Activated CD4-positive, alpha-beta T cell treated with anti-CD3 and anti-CD28 coated beads, Interleukin-2, amount 10 ng/mL, durations not matched to agents 24 days and 14 days (primary cell): ENCODE measurements around the gene SELL. TPM values are rescaled to one million over a fixed set of nuclear protein-coding genes. Genes with fewer than 3 reads are reported as not detected.
"Not testable (repeated sequence)": the region's sequence is repeated elsewhere in the genome, so short reads cannot be mapped to it uniquely, and the experiment has no call there.

ENCODE experiments used
- DNase-seq: peaks from one replicate; pipeline ENCODE4 v3.0.0; 2022
- H3K27ac Mint-ChIP-seq: one replicate; pipeline ENCODE4 v1.8.0; 2022; ENCODE audit warnings: mild to moderate bottlenecking, mixed read lengths
- H3K27me3 Mint-ChIP-seq: one replicate; pipeline ENCODE4 v1.8.0; 2022; ENCODE audit warnings: mixed read lengths
- H3K36me3 Mint-ChIP-seq: one replicate; pipeline ENCODE4 v1.8.0; 2022; ENCODE audit warnings: low read depth, mild to moderate bottlenecking, mixed read lengths
- H3K4me1 Mint-ChIP-seq: one replicate; pipeline ENCODE4 v1.8.0; 2021; ENCODE audit warnings: mixed read lengths
- H3K4me3 Mint-ChIP-seq: one replicate; pipeline ENCODE4 v1.8.0; 2022; ENCODE audit warnings: mild to moderate bottlenecking, moderate library complexity, mixed read lengths
- H3K9me3 Mint-ChIP-seq: one replicate; pipeline ENCODE4 v1.8.0; 2021; ENCODE audit warnings: mixed read lengths
- intact Hi-C: fragments of 100-400 bp; cut with micrococcal nuclease; formaldehyde crosslinking; loops from one replicate; pipeline ENCODE4 v1.15.1; 2023
- total RNA-seq: library from RNA; stranded (reverse); gene quantifications from 2 replicates; pipeline ENCODE4 v1.2.3, GENCODE V29; 2022

SELL gene
- total RNA-seq, 1 donor from 2014 or later, result 82.3 TPM

- intact Hi-C loops, result no loop called here
- no peaks in the 10 kb centered on the region for H3K27me3 Mint-ChIP-seq
- H3K27ac Mint-ChIP-seq, result peak overlapping the region; percentile 57
- peaks cover 34% of the 10 kb centered on the region for H3K4me1 Mint-ChIP-seq
- H3K36me3 Mint-ChIP-seq, result peaks cover 12% of the 10 kb centered on the region
- H3K9me3 Mint-ChIP-seq, result peaks cover 10% of the 10 kb centered on the region
- H3K4me3 Mint-ChIP-seq, result no peak overlapping the region
- peak; percentile 55 for DNase-seq
These were observed 40.6 kb downstream of the SELL start for GRCh38 chr1:169670836-169671235.

GRCh38 chr1:169670244-169670643 is 41.2 kb downstream of the SELL start:
- Mint-ChIP-seq H3K4me1 (peaks cover 32% of the 10 kb centered on the region), H3K36me3 (peaks cover 12% of the 10 kb centered on the region), H3K9me3 (peaks cover 10% of the 10 kb centered on the region)
- H3K4me3 Mint-ChIP-seq, H3K27me3 Mint-ChIP-seq, intact Hi-C loops, H3K27ac Mint-ChIP-seq: not testable (repeated sequence)
- DNase-seq, result peak; percentile 22

DNA sequence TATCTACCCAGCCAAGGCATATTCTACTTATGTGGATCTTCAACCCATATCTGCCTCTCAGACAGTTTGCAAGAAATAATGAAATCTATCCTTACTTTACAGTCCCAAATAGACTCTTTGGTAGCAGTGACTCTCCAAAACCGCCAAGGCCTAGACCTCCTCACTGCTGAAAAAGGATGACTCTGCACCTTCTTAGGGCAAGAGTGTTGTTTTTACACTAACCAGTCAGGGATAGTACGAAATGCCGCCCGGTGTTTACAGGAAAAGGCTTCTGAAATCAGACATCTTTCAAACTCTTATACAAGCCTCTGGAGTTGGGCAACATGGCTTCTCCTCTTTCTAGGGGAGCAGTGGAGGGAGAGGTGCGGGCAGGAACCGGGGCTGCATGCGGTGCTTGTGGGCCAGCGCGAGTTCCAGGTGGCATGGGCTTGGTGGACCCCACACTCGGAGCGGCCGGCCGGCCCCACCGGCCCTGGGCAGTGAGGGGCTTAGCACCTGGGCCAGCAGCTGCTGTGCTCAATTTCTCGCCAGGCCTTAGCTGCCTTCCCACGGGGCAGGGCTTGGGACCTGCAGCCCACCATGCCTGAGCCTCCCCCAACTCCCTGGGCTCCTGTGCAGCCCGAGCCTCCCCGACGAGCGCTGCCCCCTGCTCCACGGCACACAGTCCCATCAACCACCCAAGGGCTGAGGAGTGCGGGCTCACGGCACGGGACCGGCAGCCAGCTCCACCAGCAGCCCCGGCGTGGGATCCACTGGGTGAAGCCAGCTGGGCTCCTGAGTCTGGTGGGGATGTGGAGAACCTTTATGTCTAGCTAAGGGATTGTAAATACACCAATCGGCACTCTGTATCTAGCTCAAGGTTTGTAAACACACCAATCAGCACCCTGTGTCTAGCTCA is 43.5 kb downstream of the SELL start:
- DNase-seq, result peak; percentile 74

DNA sequence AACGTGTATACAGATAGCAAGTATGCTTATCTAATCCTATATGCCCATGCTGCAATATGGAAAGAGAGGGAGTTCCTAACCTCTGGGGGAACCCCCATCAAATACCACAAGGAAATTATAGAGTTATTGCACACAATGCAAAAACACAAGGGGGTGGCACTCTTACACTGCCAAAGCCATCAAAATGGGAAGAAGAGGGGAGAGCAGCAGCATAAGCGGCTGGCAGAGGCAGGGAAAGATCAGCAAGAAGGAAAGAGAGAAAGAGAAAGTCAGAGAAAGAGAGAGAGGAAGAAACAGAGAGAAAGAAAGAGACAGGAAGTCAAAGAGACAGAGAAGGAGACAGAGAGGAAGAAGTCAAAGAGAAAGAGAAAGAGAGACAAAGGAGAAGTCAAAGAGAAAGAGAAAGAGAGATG is 44.2 kb downstream of the SELL start:
- DNase-seq, result peak; percentile 67
- H3K36me3 Mint-ChIP-seq, H3K27me3 Mint-ChIP-seq, H3K9me3 Mint-ChIP-seq: not testable (repeated sequence)
- Mint-ChIP-seq H3K27ac (peak overlapping the region; percentile 93), H3K4me3 (peak overlapping the region; percentile 78), H3K4me1 (peaks cover 32% of the 10 kb centered on the region)
- intact Hi-C loops, result loop anchor here (1.0 to 5.0 kb wide), 4 partner anchors 10 to 45 kb away; partner anchors contain the start of gene SELL

More for the DNA sequence above, 43.5 kb downstream of the SELL start:
- Mint-ChIP-seq H3K27ac (peak overlapping the region; percentile 93), H3K4me1 (peaks cover 32% of the 10 kb centered on the region), H3K4me3 (peak overlapping the region; percentile 78), H3K36me3 (peaks cover 11% of the 10 kb centered on the region)
- not testable (repeated sequence) for H3K27me3 Mint-ChIP-seq, H3K9me3 Mint-ChIP-seq
- intact Hi-C loops, result loop anchor here (1.0 to 5.0 kb wide), 4 partner anchors 9 to 46 kb away; partner anchors contain the start of gene SELL

DNA sequence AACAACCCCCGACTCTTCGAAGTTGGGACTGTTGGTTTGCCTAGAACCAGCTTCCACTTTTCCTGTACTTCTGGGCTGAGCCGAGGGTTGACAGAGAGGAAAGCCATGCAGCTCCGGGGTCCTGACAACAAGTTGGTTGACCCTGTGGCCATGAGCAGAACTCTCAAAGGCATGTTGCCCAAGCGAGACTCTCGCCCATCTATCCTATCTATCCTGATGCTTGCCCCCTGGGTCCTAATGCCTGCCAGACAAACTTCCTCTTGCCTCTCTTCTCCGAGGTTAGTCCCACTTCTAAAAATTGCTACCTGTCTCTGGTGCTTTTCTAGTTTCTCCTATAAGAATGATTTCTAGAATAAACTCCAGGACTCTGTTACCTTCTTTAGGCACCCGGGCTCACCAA is 48.7 kb downstream of the SELL start:
- H3K9me3 Mint-ChIP-seq, intact Hi-C loops, H3K27ac Mint-ChIP-seq, H3K27me3 Mint-ChIP-seq, DNase-seq, H3K36me3 Mint-ChIP-seq: not testable (repeated sequence)
- peak overlapping the region; percentile 15 for H3K4me3 Mint-ChIP-seq
- peaks cover 35% of the 10 kb centered on the region for H3K4me1 Mint-ChIP-seq

- peaks cover 29% of the 10 kb centered on the region for H3K4me1 Mint-ChIP-seq
- H3K4me3 Mint-ChIP-seq, result not testable (repeated sequence)
These were observed 50.4 kb downstream of the SELL start for GRCh38 chr1:169661066-169661465.

GRCh38 chr1:169658777-169659176 is 52.6 kb downstream of the SELL start:
- peaks cover 38% of the 10 kb centered on the region for H3K4me1 Mint-ChIP-seq
- peak; percentile 43 for DNase-seq
- H3K27me3 Mint-ChIP-seq, H3K9me3 Mint-ChIP-seq, H3K27ac Mint-ChIP-seq, intact Hi-C loops, H3K36me3 Mint-ChIP-seq: not testable (repeated sequence)
- H3K4me3 Mint-ChIP-seq, result peak overlapping the region; percentile 5

More at GRCh38 chr1:169661066-169661465, 50.4 kb downstream of the SELL start:
- intact Hi-C loops, H3K36me3 Mint-ChIP-seq, H3K27me3 Mint-ChIP-seq, H3K27ac Mint-ChIP-seq, H3K9me3 Mint-ChIP-seq: not testable (repeated sequence)
- peak; percentile 48 for DNase-seq

- Mint-ChIP-seq H3K36me3 (no peaks in the 10 kb centered on the region), H3K9me3 (peaks cover 6% of the 10 kb centered on the region), H3K27me3 (no peaks in the 10 kb centered on the region), H3K4me3 (no peak overlapping the region), H3K27ac (no peak overlapping the region), H3K4me1 (peaks cover 32% of the 10 kb centered on the region)
- intact Hi-C loops, result loop anchor here (5.0 kb wide), 1 partner anchor 47 kb away; no protein-coding TSS in a partner anchor
- peak; percentile 37 for DNase-seq
These were observed 57.5 kb downstream of the SELL start for GRCh38 chr1:169653873-169654272.

- H3K4me1 Mint-ChIP-seq, result peaks cover 25% of the 10 kb centered on the region
- no peaks in the 10 kb centered on the region for H3K27me3 Mint-ChIP-seq
- H3K36me3 Mint-ChIP-seq, result peaks cover 3% of the 10 kb centered on the region
- no peak for DNase-seq
- H3K4me3 Mint-ChIP-seq, result no peak overlapping the region
- H3K9me3 Mint-ChIP-seq, result peaks cover 9% of the 10 kb centered on the region
- H3K27ac Mint-ChIP-seq, result no peak overlapping the region
- intact Hi-C loops, result loop anchor here (5.0 kb wide), 1 partner anchor 44 kb away; no protein-coding TSS in a partner anchor
These were observed 60.4 kb downstream of the SELL start for GRCh38 chr1:169651035-169651434.

DNA sequence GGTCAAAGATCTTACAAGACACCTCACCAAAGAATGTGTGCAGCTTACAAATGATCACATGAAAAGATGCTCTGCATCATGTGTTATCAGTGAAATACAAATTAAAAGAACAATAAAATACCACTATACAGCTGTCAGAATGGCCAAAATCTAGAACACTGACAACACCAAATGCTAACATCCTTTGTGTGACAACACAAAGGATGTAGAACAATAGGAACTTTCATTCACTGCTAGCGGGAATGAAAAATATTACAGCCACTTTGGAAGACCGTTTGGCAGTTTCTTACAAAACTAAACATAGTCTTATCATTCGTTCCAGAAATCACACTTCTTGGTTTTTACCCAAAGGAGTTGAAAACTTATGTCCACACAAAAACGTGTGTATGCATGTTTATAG is 60.9 kb downstream of the SELL start:
- peaks cover 21% of the 10 kb centered on the region for H3K4me1 Mint-ChIP-seq
- no peaks in the 10 kb centered on the region for H3K27me3 Mint-ChIP-seq
- no peak overlapping the region for H3K27ac Mint-ChIP-seq
- intact Hi-C loops, result loop anchor here (5.0 kb wide), 1 partner anchor 43 kb away; no protein-coding TSS in a partner anchor
- no peak overlapping the region for H3K4me3 Mint-ChIP-seq
- peaks cover 9% of the 10 kb centered on the region for H3K9me3 Mint-ChIP-seq
- no peak for DNase-seq
- H3K36me3 Mint-ChIP-seq, result peaks cover 3% of the 10 kb centered on the region

DNA sequence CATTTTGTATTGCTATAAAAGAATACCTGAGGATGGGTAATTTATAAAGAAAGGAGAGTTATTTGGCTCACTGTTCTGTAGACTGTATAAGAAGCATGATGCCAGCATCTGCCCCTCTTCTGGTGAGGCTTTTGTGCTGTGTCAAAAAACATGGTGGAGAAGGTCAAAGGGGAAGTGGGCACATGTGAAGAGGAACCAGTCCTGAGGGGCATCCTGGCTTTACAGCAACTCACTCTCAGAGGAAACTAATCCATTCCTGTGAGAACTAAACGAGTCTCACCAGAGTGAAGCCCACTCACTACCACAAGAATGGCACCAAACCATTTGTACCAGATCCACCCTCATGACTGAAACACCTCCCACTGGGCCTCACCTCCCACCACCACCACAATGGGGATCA is 62.7 kb downstream of the SELL start:
- peaks cover 3% of the 10 kb centered on the region for H3K36me3 Mint-ChIP-seq
- DNase-seq, result no peak
- H3K4me1 Mint-ChIP-seq, result peaks cover 16% of the 10 kb centered on the region
- no peaks in the 10 kb centered on the region for H3K27me3 Mint-ChIP-seq
- H3K9me3 Mint-ChIP-seq, result peaks cover 9% of the 10 kb centered on the region
- intact Hi-C loops, result no loop called here
- no peak overlapping the region for H3K4me3 Mint-ChIP-seq
- H3K27ac Mint-ChIP-seq, result no peak overlapping the region

DNA sequence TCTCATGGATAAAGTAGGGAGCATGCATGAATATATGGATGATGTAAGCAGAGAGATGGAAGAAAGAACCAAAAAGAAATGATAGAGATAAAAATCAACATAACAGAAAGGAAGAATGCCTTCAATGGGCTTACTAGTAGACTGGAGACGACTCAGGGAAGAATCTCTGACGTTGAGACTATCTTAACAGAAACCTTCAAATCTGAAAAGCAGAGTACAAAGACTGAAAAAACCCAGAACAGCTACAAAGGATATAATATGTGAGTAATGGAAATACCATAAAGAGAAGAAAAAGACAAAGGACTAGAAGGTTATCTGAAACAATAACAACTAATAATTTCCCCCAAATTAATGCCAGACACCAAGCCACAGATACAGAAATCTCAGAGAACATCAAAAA is 63.2 kb downstream of the SELL start:
- H3K4me1 Mint-ChIP-seq, result peaks cover 16% of the 10 kb centered on the region
- peaks cover 9% of the 10 kb centered on the region for H3K9me3 Mint-ChIP-seq
- intact Hi-C loops, result no loop called here
- no peak for DNase-seq
- no peak overlapping the region for H3K4me3 Mint-ChIP-seq
- H3K27ac Mint-ChIP-seq, result peak overlapping the region; percentile 34
- H3K27me3 Mint-ChIP-seq, result no peaks in the 10 kb centered on the region
- H3K36me3 Mint-ChIP-seq, result peaks cover 3% of the 10 kb centered on the region

DNA sequence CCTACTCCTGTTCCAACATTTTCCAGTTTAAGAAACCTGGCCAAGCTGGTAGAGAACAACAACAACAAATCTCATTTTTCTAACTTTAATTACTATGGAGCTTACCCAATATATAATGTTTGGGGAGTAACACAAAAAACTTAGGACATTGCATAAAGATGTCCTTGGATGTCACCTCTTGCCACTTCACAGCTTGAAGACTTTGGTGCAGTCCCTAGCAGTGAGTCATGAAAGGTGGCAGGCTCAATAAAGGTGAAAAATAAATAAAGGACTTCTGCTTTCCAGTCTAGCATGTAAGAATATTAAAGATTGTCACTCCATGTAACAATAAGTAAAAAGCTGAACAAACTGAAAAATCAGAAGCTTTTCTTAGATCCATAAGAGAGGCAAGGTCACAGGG is 63.9 kb downstream of the SELL start:
- H3K9me3 Mint-ChIP-seq, result peaks cover 9% of the 10 kb centered on the region
- DNase-seq, result no peak
- H3K4me3 Mint-ChIP-seq, result no peak overlapping the region
- no peaks in the 10 kb centered on the region for H3K27me3 Mint-ChIP-seq
- H3K4me1 Mint-ChIP-seq, result peaks cover 16% of the 10 kb centered on the region
- intact Hi-C loops, result no loop called here
- H3K36me3 Mint-ChIP-seq, result peaks cover 3% of the 10 kb centered on the region
- H3K27ac Mint-ChIP-seq, result no peak overlapping the region

DNA sequence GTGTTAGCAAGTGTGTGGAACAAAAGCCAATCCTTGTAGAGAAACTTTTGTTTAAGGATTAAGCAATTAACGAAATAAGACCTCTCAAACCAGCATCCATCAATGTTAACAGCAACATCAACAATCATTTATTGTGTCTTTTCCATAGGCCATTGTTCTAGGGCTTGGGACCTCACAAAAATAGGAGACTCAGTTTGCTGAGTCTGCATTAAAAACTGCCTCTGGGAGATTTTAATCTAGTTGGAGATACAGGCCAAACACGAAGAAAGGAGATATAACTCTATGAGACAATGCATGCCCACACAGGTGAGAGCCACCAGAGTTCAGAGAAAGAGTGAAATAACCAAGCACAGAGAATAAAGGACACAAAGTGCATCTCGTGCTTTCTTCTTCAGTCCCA is 67.1 kb downstream of the SELL start:
- no peaks in the 10 kb centered on the region for H3K27me3 Mint-ChIP-seq
- peaks cover 10% of the 10 kb centered on the region for H3K9me3 Mint-ChIP-seq
- peaks cover 15% of the 10 kb centered on the region for H3K4me1 Mint-ChIP-seq
- DNase-seq, result peak; percentile 37
- peaks cover 5% of the 10 kb centered on the region for H3K36me3 Mint-ChIP-seq
- H3K27ac Mint-ChIP-seq, result no peak overlapping the region
- H3K4me3 Mint-ChIP-seq, result no peak overlapping the region
- intact Hi-C loops, result no loop called here
